Neutrophil (primary cell): ENCODE measurements around the gene HCN3.
"Not testable (repeated sequence)": the region's sequence is repeated elsewhere in the genome, so short reads cannot be mapped to it uniquely, and the experiment has no call there.

Experiments used
- H3K27ac ChIP-seq: fragments of 200-600 bp; sonication (generic); 2 replicates; pipeline ENCODE4 v1.5.1; 2016; ENCODE audit warnings: mild to moderate bottlenecking, moderate library complexity
- H3K27me3 ChIP-seq: fragments of 200-600 bp; sonication (generic); 2 replicates; pipeline ENCODE4 v1.6.0; 2016; ENCODE audit warnings: mild to moderate bottlenecking
- H3K36me3 ChIP-seq: fragments of 200-600 bp; sonication (generic); 2 replicates; pipeline ENCODE4 v1.5.1; 2017
- H3K4me1 ChIP-seq, 2 experiments: fragments of 200-600 bp in 1 of 2; sonication (generic) in 1 of 2; 1 replicate in 1 of 2; 2 replicates in 1 of 2; pipeline versions ENCODE4 v1.5.1 to v1.6.1; 2013 to 2016; ENCODE audit warnings: low read depth in 1 of 2, low read length in 1 of 2, mild to moderate bottlenecking in 1 of 2, moderate library complexity in 1 of 2; ENCODE audit not compliant: control insufficient read depth in 1 of 2, insufficient read depth in 1 of 2
- H3K4me3 ChIP-seq, 2 experiments: fragments of 200-600 bp in 1 of 2; sonication (generic) in 1 of 2; 1 replicate in 1 of 2; 2 replicates in 1 of 2; pipeline ENCODE4 v1.5.1; 2013 to 2016; ENCODE audit warnings: low read depth in 1 of 2, low read length in 1 of 2, mild to moderate bottlenecking in 1 of 2, moderate library complexity in 1 of 2
- H3K9me3 ChIP-seq: fragments of 200-600 bp; sonication (generic); 2 replicates; pipeline ENCODE4 v1.5.1; 2016
- CTCF ChIP-seq: fragments of 200-600 bp; sonication (generic); IDR thresholded peaks from 2 replicates; pipeline ENCODE4 v1.5.1; 2016; ENCODE audit warnings: antibody characterized with exemption

Gene HCN3

DNA sequence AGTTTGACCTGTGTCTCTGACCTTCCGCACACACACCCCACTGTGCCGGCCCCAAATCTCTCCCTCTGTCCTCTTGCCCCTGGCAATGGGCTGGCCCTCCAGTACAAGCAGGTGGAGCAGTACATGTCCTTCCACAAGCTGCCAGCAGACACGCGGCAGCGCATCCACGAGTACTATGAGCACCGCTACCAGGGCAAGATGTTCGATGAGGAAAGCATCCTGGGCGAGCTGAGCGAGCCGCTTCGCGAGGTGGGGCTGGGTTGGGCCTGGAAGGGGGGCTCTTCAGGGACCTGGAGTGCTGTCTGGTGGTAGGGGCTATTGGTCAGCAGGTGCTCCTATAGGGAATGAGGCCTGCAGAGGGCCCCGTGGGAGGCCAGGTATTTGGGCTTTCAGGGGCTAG, 7.8 kb downstream of the HCN3 start:
- Histone ChIP-seq H3K9me3 (no peaks in the 10 kb centered on the region), H3K4me1 (no peaks in the 10 kb centered on the region), H3K27me3 (peaks cover 4% of the 10 kb centered on the region), H3K36me3 (no peaks in the 10 kb centered on the region), H3K4me3 (no peak overlapping the region), H3K27ac (no peak overlapping the region)
- no peak for TF ChIP-seq CTCF

GRCh38 chr1:155285631-155286044, 8.4 kb downstream of the HCN3 start:
- Histone ChIP-seq H3K9me3 (no peaks in the 10 kb centered on the region), H3K27ac (no peak overlapping the region)

GRCh38 chr1:155286544-155286943, 9.3 kb downstream of the HCN3 start:
- Histone ChIP-seq H3K36me3 (no peaks in the 10 kb centered on the region), H3K9me3 (no peaks in the 10 kb centered on the region), H3K27me3 (peaks cover 16% of the 10 kb centered on the region), H3K4me3 (no peak overlapping the region), H3K27ac (no peak overlapping the region), H3K4me1 (no peaks in the 10 kb centered on the region)
- TF ChIP-seq CTCF: no peak

More at GRCh38 chr1:155285631-155286044, 8.4 kb downstream of the HCN3 start:
- Histone ChIP-seq H3K36me3 (no peaks in the 10 kb centered on the region), H3K4me1 (no peaks in the 10 kb centered on the region), H3K4me3 (no peak overlapping the region), H3K27me3 (peaks cover 10% of the 10 kb centered on the region)
- TF ChIP-seq CTCF: no peak

DNA sequence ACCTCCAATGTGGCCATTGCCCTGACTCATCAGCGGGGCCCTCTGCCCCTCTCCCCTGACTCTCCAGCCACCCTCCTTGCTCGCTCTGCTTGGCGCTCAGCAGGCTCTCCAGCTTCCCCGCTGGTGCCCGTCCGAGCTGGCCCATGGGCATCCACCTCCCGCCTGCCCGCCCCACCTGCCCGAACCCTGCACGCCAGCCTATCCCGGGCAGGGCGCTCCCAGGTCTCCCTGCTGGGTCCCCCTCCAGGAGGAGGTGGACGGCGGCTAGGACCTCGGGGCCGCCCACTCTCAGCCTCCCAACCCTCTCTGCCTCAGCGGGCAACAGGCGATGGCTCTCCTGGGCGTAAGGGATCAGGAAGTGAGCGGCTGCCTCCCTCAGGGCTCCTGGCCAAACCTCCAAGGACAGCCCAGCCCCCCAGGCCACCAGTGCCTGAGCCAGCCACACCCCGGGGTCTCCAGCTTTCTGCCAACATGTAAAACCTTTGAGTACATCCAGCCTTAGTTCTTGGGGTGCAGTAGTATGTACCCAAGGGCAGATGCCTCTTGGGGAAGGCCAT, 10.8 kb downstream of the HCN3 start:
- Histone ChIP-seq H3K27me3 (peaks cover 31% of the 10 kb centered on the region), H3K9me3 (no peaks in the 10 kb centered on the region), H3K4me1 (no peaks in the 10 kb centered on the region), H3K4me3 (no peak overlapping the region), H3K27ac (no peak overlapping the region), H3K36me3 (no peaks in the 10 kb centered on the region)
- no peak for TF ChIP-seq CTCF

DNA sequence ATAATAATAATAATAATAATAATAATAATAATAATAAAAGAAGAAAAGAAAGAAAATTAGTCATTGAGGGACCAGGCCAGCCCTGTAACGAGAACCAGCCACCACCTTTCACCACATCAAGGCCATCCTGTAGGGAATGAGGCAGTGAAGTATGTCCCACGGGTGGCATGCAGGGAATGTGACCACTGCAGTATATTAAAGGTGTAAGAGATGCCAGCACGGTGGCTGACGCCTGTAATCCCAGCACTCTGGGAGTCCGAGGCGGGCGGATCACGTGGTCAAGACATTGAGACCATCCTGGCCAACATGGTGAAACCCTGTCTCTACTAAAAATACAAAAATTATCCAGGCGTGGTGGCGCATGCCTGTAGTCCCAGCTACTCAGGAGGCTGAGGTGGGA, 13.7 kb downstream of the HCN3 start:
- H3K27me3 ChIP-seq: peaks cover 60% of the 10 kb centered on the region

DNA sequence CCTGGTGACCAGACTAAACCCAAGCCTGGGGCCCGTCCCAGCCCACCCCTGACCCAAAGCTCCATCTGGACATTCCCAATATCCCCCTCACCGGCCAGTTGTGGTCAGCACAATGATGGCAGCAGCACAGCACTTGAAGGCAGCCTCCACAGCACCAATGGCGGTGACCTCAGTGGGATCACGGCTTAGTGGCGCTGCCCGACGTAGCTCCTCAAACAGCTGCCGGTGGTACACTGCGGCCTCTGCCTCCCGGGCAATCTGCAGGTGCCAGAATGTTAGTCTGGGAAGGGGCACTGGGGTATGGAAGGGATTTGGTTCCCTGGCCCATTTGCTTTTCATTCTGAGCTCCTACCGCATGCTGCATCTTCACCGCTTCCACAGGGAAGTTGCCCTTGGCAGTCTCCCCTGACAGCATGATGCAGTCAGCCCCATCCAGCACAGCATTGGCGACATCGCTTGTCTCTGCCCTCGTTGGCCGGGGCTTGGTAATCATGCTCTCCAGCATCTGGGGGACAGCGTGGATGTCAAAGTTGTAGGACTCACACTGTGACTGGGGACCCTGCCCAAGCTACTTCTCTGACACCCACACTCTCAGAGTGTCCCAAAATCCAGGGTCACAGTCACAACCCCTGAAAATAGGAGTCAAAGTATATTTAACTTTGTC, 16.0 kb downstream of the HCN3 start:
- no peak overlapping the region for H3K27ac ChIP-seq
- TF ChIP-seq CTCF: no peak
- H3K4me1 ChIP-seq: no peaks in the 10 kb centered on the region
- H3K27me3 ChIP-seq: peaks cover 77% of the 10 kb centered on the region
- no peak overlapping the region for H3K4me3 ChIP-seq
- no peaks in the 10 kb centered on the region for H3K9me3 ChIP-seq
- H3K36me3 ChIP-seq: no peaks in the 10 kb centered on the region

More for the DNA sequence above, 13.7 kb downstream of the HCN3 start:
- H3K36me3 ChIP-seq, H3K27ac ChIP-seq, H3K4me1 ChIP-seq, H3K4me3 ChIP-seq, H3K9me3 ChIP-seq: not testable (repeated sequence)
